ENCODE measurements around the gene MED15.
A peak's percentile ranks its signal among the peaks of the same experiment; 100 is the strongest.
"Not testable (repeated sequence)": the region's sequence is repeated elsewhere in the genome, so short reads cannot be mapped to it uniquely, and the experiment has no call there.

The MED15 gene

GRCh38 chr22:20507253-20508066, at the start of gene MED15:
MED15 (plus strand) TSS chr22:20507610; CDS start chr22:20507679, 69 bp downstream.
- peak; percentile 65 to 78 for DNase-seq (ENCODE audit: extremely low read depth in 1 of 2, low read depth in 1 of 2)

- DNase-seq (ENCODE audit: extremely low read depth in 1 of 2, low read depth in 1 of 2) = no peak
Observed at GRCh38 chr22:20458530-20459151, 48.8 kb upstream of the MED15 start.

- no peak for DNase-seq (ENCODE audit: extremely low read depth in 1 of 2, low read depth in 1 of 2)
Observed at GRCh38 chr22:20459152-20459542, 48.3 kb upstream of the MED15 start.

GRCh38 chr22:20459862-20460261, 47.5 kb upstream of the MED15 start:
- DNase-seq (ENCODE audit: extremely low read depth in 1 of 2, low read depth in 1 of 2) = no peak

GRCh38 chr22:20463324-20464095, 43.9 kb upstream of the MED15 start:
- no peak for DNase-seq (ENCODE audit: extremely low read depth in 1 of 2, low read depth in 1 of 2)

GRCh38 chr22:20464096-20464614, 43.3 kb upstream of the MED15 start:
- DNase-seq (ENCODE audit: extremely low read depth in 1 of 2, low read depth in 1 of 2) = peak in 1 of 2 donors; percentile 37

GRCh38 chr22:20464912-20465758, 42.3 kb upstream of the MED15 start:
- no peak for DNase-seq (ENCODE audit: extremely low read depth in 1 of 2, low read depth in 1 of 2)

GRCh38 chr22:20465759-20466077, 41.7 kb upstream of the MED15 start:
- no peak for DNase-seq (ENCODE audit: extremely low read depth in 1 of 2, low read depth in 1 of 2)

- no peak for DNase-seq (ENCODE audit: extremely low read depth in 1 of 2, low read depth in 1 of 2)
Observed at GRCh38 chr22:20466659-20467379, 40.6 kb upstream of the MED15 start.

GRCh38 chr22:20469110-20469868, 38.1 kb upstream of the MED15 start:
- no peak for DNase-seq (ENCODE audit: extremely low read depth in 1 of 2, low read depth in 1 of 2)

GRCh38 chr22:20470525-20470924, 36.9 kb upstream of the MED15 start:
- DNase-seq (ENCODE audit: extremely low read depth in 1 of 2, low read depth in 1 of 2) = not testable (repeated sequence)

GRCh38 chr22:20471126-20471833, 36.1 kb upstream of the MED15 start:
- no peak for DNase-seq (ENCODE audit: extremely low read depth in 1 of 2, low read depth in 1 of 2)

- no peak for DNase-seq (ENCODE audit: extremely low read depth in 1 of 2, low read depth in 1 of 2)
Observed at GRCh38 chr22:20472629-20473442, 34.6 kb upstream of the MED15 start.

GRCh38 chr22:20475115-20475436, 32.3 kb upstream of the MED15 start:
- DNase-seq (ENCODE audit: extremely low read depth in 1 of 2, low read depth in 1 of 2) = no peak

GRCh38 chr22:20475569-20475968, 31.8 kb upstream of the MED15 start:
- not testable (repeated sequence) for DNase-seq (ENCODE audit: extremely low read depth in 1 of 2, low read depth in 1 of 2)

- not testable (repeated sequence) for DNase-seq (ENCODE audit: extremely low read depth in 1 of 2, low read depth in 1 of 2)
Observed at GRCh38 chr22:20478059-20478458, 29.4 kb upstream of the MED15 start.

- no peak for DNase-seq (ENCODE audit: extremely low read depth in 1 of 2, low read depth in 1 of 2)
Observed at GRCh38 chr22:20479612-20480196, 27.7 kb upstream of the MED15 start.

- not testable (repeated sequence) for DNase-seq (ENCODE audit: extremely low read depth in 1 of 2, low read depth in 1 of 2)
Observed at GRCh38 chr22:20483143-20483506, 24.3 kb upstream of the MED15 start.
